ENCODE results near the gene GLB1L2.
"Not testable (repeated sequence)": the region's sequence is repeated elsewhere in the genome, so short reads cannot be mapped to it uniquely, and the experiment has no call there.

GLB1L2 gene

GRCh38 chr11:134331354-134332188 lies at the start of gene GLB1L2:
Gene GLB1L2 (plus strand): TSS chr11:134331988. CDS start chr11:134332062, 74 bp downstream.
- FAIRE-seq (no peak), DNase-seq (ENCODE audit: extremely low spot score, insufficient read length, low read depth) (peak; percentile 61)

- DNase-seq (ENCODE audit: extremely low spot score, insufficient read length, low read depth), result no peak
- FAIRE-seq, result no peak
These were observed 49.4 kb upstream of the GLB1L2 start for GRCh38 chr11:134282121-134283045.

- DNase-seq (ENCODE audit: extremely low spot score, insufficient read length, low read depth) (no peak), FAIRE-seq (no peak)
These were observed 48.1 kb upstream of the GLB1L2 start for GRCh38 chr11:134283461-134284230.

DNA sequence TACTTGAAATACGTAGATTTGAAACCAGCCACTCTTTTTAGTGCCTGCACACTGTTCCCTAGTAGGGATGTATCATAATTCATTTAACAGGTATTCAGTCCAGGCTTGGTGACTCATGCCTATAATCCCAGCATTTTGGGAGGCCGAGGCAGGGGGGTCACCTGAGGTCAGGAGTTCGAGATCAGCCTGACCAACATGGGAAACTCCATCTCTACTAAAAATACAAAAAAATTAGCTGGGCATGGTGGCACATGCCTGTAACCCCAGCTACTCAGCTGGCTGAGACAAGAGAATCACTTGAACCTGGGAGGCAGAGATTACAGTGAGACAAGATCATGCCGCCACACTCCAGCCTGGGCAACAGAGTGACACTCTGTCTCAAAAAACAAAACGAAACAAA lies 47.4 kb upstream of the GLB1L2 start:
- FAIRE-seq; DNase-seq (ENCODE audit: extremely low spot score, insufficient read length, low read depth): not testable (repeated sequence)

DNA sequence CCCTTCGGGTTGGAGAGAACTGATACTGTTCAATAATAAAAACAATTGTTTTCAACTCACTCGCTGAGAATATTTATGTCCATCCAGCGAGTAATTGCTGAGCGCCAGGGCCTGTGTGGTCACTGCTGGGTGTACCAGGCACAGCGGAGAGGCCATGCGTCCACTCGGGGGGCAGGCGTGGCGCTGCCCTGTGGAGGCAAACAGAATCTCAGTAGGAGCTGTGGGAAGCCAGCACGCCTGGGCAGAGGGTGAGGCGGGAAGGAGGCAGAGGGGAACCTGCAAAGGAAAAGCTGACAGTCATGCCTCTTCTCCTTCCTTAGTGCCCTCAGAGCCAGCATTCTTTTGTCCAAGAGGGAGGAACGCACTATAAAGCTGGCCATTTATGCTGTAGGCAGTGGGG lies 44.2 kb upstream of the GLB1L2 start:
- DNase-seq (ENCODE audit: extremely low spot score, insufficient read length, low read depth) (no peak), FAIRE-seq (no peak)

DNA sequence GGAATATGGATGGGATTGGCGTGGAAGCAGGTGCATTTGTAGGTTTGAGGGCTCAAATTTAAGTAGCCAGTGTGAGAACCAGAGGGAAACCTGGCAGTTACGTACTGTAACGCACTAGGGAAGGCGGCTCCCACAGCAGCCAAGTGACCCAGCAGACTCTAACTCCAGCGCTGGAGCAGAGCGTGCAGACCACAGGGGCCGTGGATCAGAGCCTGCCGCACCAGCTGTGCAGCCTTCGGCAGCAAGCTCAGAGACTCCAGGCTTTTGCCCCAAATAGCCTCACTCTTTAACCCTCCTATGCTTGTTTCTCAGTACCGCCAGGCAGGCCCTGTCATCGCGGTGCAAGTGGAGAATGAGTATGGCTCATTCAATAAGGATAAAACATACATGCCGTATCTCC lies 43.3 kb upstream of the GLB1L2 start:
- DNase-seq (ENCODE audit: extremely low spot score, insufficient read length, low read depth) (no peak), FAIRE-seq (no peak)

DNA sequence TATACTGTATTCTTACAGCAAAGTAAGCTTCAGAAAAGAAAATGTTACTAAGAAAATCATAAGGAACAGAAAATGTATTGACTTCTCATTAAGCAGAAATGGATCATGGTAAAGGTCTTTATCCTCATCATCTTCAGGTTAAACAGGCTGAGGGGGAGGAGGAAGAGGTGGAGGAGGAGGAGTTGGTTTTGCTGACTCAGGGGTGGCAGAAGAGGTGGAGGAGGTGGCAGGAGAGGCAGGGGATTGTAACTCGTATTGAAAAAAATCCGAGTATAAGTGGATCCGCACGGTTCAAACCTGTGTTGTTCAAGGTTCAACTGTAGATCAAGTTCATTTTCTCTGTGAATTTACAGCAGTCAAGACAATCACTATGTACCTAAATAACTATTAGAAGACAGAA lies 42.6 kb upstream of the GLB1L2 start:
- FAIRE-seq (no peak), DNase-seq (ENCODE audit: extremely low spot score, insufficient read length, low read depth) (no peak)

DNA sequence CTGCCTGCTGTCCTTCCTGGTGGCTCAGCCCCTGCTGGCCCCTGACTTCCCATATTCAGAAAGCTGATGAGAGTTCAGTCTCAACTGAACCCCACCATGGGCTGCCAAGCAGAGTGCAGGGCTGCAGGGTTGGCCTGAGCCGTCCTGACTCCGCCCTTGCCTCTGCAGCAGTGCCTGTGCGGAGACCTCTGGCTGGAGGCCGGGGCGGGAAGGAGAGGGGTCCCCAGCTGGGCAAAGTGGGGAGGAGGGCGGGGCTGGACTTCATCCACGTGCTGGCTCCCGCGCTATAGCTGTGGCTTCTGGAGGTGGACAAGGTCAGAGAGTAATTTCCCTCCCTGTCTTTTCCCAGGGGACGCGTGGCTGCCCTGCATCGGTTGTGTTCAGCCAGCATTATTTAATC lies 42.0 kb upstream of the GLB1L2 start:
- DNase-seq (ENCODE audit: extremely low spot score, insufficient read length, low read depth) (no peak), FAIRE-seq (no peak)

- FAIRE-seq (no peak), DNase-seq (ENCODE audit: extremely low spot score, insufficient read length, low read depth) (no peak)
These were observed 41.1 kb upstream of the GLB1L2 start for GRCh38 chr11:134290646-134291045.

DNA sequence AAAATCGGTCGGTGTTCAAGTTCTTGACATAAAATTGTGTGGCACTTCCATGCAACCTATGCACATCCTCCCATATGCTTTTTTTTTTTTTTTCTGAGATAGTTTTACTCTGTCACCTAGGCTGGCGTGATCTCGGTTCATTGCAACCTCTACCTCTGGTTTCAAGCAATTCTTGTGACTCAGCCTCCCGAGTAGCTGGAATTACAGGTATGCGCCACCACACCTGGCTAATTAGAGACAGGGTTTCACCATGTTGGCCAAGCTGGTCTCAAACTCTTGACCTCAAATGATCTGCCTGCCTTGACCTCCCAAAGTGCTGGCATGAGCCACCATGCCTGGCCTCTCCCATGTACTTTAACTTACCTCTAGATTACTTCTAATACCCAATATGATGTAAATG lies 40.6 kb upstream of the GLB1L2 start:
- FAIRE-seq, result no peak

GRCh38 chr11:134292661-134293060 lies 39.1 kb upstream of the GLB1L2 start:
- FAIRE-seq (no peak), DNase-seq (ENCODE audit: extremely low spot score, insufficient read length, low read depth) (no peak)

More for the DNA sequence above, 40.6 kb upstream of the GLB1L2 start:
- no peak for DNase-seq (ENCODE audit: extremely low spot score, insufficient read length, low read depth)

DNA sequence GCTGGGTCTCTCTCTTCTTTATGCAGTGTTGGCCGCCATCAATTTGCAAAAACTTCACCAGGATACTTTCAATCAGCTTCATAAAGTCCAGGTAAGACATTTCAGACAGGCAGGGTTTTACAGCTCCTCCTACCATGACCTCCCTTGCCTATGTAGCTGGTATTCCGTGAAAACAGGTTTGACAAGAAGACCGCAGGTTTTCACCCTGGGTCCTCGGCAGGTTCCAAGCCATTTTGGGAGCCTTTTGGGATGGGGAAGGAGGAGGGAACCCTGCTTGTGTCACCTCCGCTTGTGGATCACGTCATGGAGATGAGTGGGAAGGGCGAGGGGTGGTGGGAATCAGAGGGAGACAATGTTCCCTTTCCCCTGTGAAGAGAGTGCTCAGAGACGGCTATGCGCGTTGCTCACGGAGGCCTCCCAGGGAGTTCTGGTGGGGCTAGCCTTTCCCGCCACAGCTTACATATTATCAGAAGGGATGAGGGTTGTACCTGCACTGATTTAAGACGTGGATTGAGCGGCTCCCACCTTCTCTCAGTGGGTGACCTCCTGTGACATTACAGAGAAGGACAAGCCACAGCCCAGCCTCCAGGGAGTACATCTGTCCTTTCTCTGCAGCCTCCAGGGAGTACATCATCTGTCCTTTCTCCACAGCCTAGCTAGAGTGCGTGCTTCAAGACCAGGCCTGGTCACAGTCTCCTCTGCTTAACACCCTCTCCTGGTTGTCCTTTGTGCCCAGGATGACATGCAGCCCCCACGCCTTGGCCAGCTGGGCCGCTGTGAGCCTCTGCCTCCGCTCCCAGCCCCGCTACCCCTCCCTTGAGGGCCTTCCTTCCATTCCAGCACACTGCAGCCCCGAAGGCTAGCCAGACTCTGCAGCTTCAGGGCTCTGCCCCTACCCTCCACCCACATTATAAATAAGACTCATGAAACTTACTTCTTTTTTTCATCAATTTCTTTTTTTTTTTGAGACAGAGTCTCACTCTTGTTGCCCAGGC lies 38.4 kb upstream of the GLB1L2 start:
- DNase-seq (ENCODE audit: extremely low spot score, insufficient read length, low read depth) (no peak), FAIRE-seq (no peak)

DNA sequence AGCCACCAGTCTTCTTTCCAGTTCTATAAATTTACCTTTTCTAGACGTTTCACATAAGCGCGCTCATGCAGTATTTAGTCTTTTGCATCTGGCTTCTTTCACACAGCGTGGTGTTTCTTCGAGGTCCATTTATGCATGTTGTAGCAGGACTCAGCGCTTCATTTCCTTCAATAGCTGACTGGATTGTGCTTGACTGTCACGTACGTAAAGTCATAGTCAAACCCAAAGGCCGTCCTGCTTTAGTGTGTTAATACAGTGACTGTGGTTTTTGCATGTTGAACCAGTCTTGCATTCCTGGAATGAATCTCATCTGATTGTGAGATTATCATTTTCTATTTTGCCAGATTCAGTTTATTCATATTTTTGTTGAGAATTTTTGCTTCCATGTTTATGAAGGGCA lies 37.1 kb upstream of the GLB1L2 start:
- FAIRE-seq, result no peak

GRCh38 chr11:134312223-134312622 lies 19.6 kb upstream of the GLB1L2 start:
- FAIRE-seq (no peak), DNase-seq (ENCODE audit: extremely low spot score, insufficient read length, low read depth) (no peak)

More for the DNA sequence above, 37.1 kb upstream of the GLB1L2 start:
- DNase-seq (ENCODE audit: extremely low spot score, insufficient read length, low read depth), result no peak

DNA sequence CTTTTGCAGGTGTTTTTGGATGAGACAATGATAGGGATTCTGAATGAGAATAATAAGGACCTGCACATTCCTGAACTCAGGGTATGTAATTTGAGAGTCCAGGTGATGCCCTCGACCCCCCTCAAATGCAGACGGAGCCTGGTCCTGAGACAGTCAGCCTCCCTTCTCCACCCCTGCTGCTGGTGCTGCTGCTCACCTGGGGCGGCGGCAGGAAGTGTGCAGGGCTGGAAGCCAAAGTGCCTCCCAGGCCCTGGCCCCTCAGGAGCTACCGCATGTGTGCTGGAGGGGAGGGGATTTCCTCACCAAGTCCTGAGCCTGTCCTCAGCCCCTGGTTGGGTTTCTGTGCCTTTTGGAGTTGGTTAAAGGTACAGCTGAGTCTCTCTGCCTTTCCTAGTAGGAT lies 19.0 kb upstream of the GLB1L2 start:
- FAIRE-seq, result no peak
- DNase-seq (ENCODE audit: extremely low spot score, insufficient read length, low read depth), result no peak

GRCh38 chr11:134313379-134313778 lies 18.4 kb upstream of the GLB1L2 start:
- FAIRE-seq, result no peak
- no peak for DNase-seq (ENCODE audit: extremely low spot score, insufficient read length, low read depth)

DNA sequence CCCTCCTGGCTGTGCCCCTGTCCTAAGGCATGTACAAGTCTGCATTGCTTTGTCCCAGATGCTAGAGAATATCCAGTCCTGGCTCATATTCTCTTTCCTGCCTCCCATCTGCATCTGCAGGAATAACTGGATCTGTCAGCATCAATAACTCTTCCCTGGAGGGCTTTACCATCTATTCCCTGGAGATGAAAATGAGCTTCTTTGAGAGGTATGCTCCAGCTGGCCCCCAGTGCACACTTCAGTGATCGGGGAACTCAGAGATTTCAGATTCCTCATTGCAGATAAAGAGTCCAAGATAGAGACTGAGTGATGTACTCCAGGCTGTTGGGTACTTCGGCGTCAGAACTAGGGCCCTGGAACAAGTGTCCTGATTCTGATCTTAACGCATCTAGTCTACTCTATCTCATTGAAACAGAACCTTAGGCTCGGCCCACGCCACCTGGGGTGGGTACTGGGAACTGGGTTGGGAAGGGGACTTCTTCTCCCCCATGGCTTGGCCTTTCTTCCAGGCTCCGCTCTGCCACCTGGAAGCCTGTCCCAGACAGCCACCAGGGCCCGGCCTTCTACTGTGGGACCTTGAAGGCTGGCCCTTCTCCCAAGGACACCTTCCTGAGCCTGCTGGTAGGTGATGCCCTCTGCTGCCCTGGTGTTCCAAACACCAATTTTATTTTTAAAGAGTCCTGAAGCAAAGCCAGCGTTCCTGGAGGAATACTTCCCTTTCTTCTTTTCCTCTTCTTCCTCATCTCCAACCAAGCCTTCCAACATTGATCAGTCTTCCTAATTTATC lies 17.8 kb upstream of the GLB1L2 start:
- FAIRE-seq (no peak), DNase-seq (ENCODE audit: extremely low spot score, insufficient read length, low read depth) (no peak)

GRCh38 chr11:134317103-134317502 lies 14.7 kb upstream of the GLB1L2 start:
- no peak for DNase-seq (ENCODE audit: extremely low spot score, insufficient read length, low read depth)
- FAIRE-seq, result no peak

Data from GM18507 (cell line).